ENCODE results near the gene EFTUD2. TPM values are rescaled to one million over a fixed set of nuclear protein-coding genes. Genes with fewer than 3 reads are reported as not detected.
A peak's percentile ranks its signal among the peaks of the same experiment; 100 is the strongest.

Gene EFTUD2
- total RNA-seq, 1 donor from 2014 or later: 192 TPM

- TF ChIP-seq CTCF (conservative IDR thresholded peaks at IDR 0.05): no peak
- no peaks in the 10 kb centered on the region for H3K36me3 Mint-ChIP-seq (ENCODE audit: low read depth)
- H3K4me3 Mint-ChIP-seq: no peak overlapping the region
- H3K9me3 Mint-ChIP-seq: no peaks in the 10 kb centered on the region
- no peak for DNase-seq (ENCODE audit: low read depth, low spot score)
- H3K27ac Mint-ChIP-seq (ENCODE audit: unreplicated experiment): peak overlapping the region; percentile 67
- no peaks in the 10 kb centered on the region for H3K27me3 Mint-ChIP-seq (ENCODE audit: low read depth)
- peaks cover 25% of the 10 kb centered on the region for H3K4me1 Mint-ChIP-seq
Measured at GRCh38 chr17:44844390-44844830, 54.8 kb downstream of the EFTUD2 start.

GRCh38 chr17:44842748-44843147 lies 56.5 kb downstream of the EFTUD2 start:
- no peak for TF ChIP-seq CTCF (conservative IDR thresholded peaks at IDR 0.05)
- no peaks in the 10 kb centered on the region for H3K9me3 Mint-ChIP-seq
- H3K4me3 Mint-ChIP-seq: peak overlapping the region; percentile 72
- H3K36me3 Mint-ChIP-seq (ENCODE audit: low read depth): no peaks in the 10 kb centered on the region
- H3K4me1 Mint-ChIP-seq: peaks cover 25% of the 10 kb centered on the region
- no peaks in the 10 kb centered on the region for H3K27me3 Mint-ChIP-seq (ENCODE audit: low read depth)
- H3K27ac Mint-ChIP-seq (ENCODE audit: unreplicated experiment): no peak overlapping the region
- no peak for DNase-seq (ENCODE audit: low read depth, low spot score)

- Mint-ChIP-seq H3K36me3 (ENCODE audit: low read depth) (no peaks in the 10 kb centered on the region), H3K4me3 (peak overlapping the region; percentile 12), H3K27me3 (ENCODE audit: low read depth) (no peaks in the 10 kb centered on the region), H3K4me1 (peaks cover 25% of the 10 kb centered on the region), H3K9me3 (no peaks in the 10 kb centered on the region), H3K27ac (ENCODE audit: unreplicated experiment) (no peak overlapping the region)
- TF ChIP-seq CTCF (conservative IDR thresholded peaks at IDR 0.05): no peak
- DNase-seq (ENCODE audit: low read depth, low spot score): no peak
Measured at GRCh38 chr17:44840936-44841335, 58.3 kb downstream of the EFTUD2 start.

GRCh38 chr17:44840274-44840673 lies 59.0 kb downstream of the EFTUD2 start:
- Mint-ChIP-seq H3K4me3 (no peak overlapping the region), H3K36me3 (ENCODE audit: low read depth) (no peaks in the 10 kb centered on the region), H3K4me1 (peaks cover 25% of the 10 kb centered on the region), H3K9me3 (no peaks in the 10 kb centered on the region), H3K27me3 (ENCODE audit: low read depth) (no peaks in the 10 kb centered on the region), H3K27ac (ENCODE audit: unreplicated experiment) (no peak overlapping the region)
- DNase-seq (ENCODE audit: low read depth, low spot score): no peak
- no peak for TF ChIP-seq CTCF (conservative IDR thresholded peaks at IDR 0.05)

GRCh38 chr17:44837196-44837595 lies 62.0 kb downstream of the EFTUD2 start:
- DNase-seq (ENCODE audit: low read depth, low spot score): no peak
- H3K27me3 Mint-ChIP-seq (ENCODE audit: low read depth): no peaks in the 10 kb centered on the region
- H3K4me3 Mint-ChIP-seq: no peak overlapping the region
- TF ChIP-seq CTCF (conservative IDR thresholded peaks at IDR 0.05): no peak
- no peaks in the 10 kb centered on the region for H3K36me3 Mint-ChIP-seq (ENCODE audit: low read depth)
- no peaks in the 10 kb centered on the region for H3K9me3 Mint-ChIP-seq
- H3K27ac Mint-ChIP-seq (ENCODE audit: unreplicated experiment): no peak overlapping the region
- peaks cover 14% of the 10 kb centered on the region for H3K4me1 Mint-ChIP-seq

- DNase-seq (ENCODE audit: low read depth, low spot score): no peak
- H3K9me3 Mint-ChIP-seq: no peaks in the 10 kb centered on the region
- peak; percentile 34 for TF ChIP-seq CTCF (conservative IDR thresholded peaks at IDR 0.05)
- H3K27me3 Mint-ChIP-seq (ENCODE audit: low read depth): no peaks in the 10 kb centered on the region
- no peak overlapping the region for H3K27ac Mint-ChIP-seq (ENCODE audit: unreplicated experiment)
- no peaks in the 10 kb centered on the region for H3K36me3 Mint-ChIP-seq (ENCODE audit: low read depth)
- H3K4me1 Mint-ChIP-seq: peaks cover 35% of the 10 kb centered on the region
- peak overlapping the region; percentile 98 for H3K4me3 Mint-ChIP-seq
Measured at GRCh38 chr17:44832805-44833204, 66.4 kb downstream of the EFTUD2 start.

Data from neural crest cell (in vitro differentiated cells).